Activated CD8-positive, alpha-beta T cell treated with anti-CD3 and anti-CD28 coated beads, Interleukin-2, amount 10 ng/mL, durations not matched to agents 7 days and 5 days (primary cell): Measurements from ENCODE around the gene REEP2. TPM values are rescaled to one million over a fixed set of nuclear protein-coding genes. Genes with fewer than 3 reads are reported as not detected.

ENCODE experiments used
- ATAC-seq: fragments of 150-1000 bp; cut with Tn5 transposase; one replicate; pipeline ENCODE4 v1.10.0; 2021; ENCODE audit warnings: moderate library complexity
- CTCF ChIA-PET: fragments of 350-600 bp; sonication (Branson Sonifier 250); formaldehyde crosslinking; loops from one replicate; lab custom pipeline; 2021; ENCODE audit warnings: antibody characterized with exemption; lab: Charles Lee
- POLR2A ChIA-PET: fragments of 350-600 bp; sonication (Branson Sonifier 250); formaldehyde crosslinking; loops from one replicate; lab custom pipeline; 2021; ENCODE audit warnings: antibody characterized with exemption; lab: Charles Lee
- DNase-seq: peaks from one replicate; pipeline ENCODE4 v3.0.0-alpha.2; 2020
- H3K27ac Mint-ChIP-seq: one replicate; pipeline ENCODE4 v1.8.0; 2021; ENCODE audit warnings: mild to moderate bottlenecking, mixed read lengths
- H3K27me3 Mint-ChIP-seq: one replicate; pipeline ENCODE4 v1.8.0; 2021; ENCODE audit warnings: low read depth, mixed read lengths
- H3K36me3 Mint-ChIP-seq: one replicate; pipeline ENCODE4 v1.8.0; 2021; ENCODE audit warnings: low read depth, mixed read lengths
- H3K4me1 Mint-ChIP-seq: one replicate; pipeline ENCODE4 v1.8.0; 2021; ENCODE audit warnings: low read depth, mixed read lengths
- H3K4me3 Mint-ChIP-seq: one replicate; pipeline ENCODE4 v1.8.0; 2021; ENCODE audit warnings: mild to moderate bottlenecking, mixed read lengths
- H3K9me3 Mint-ChIP-seq: one replicate; pipeline ENCODE4 v1.8.0; 2022; ENCODE audit warnings: mixed read lengths; ENCODE audit not compliant: insufficient read depth
- total RNA-seq, 2 experiments: library from RNA; stranded (reverse); gene quantifications; one replicate each; pipeline ENCODE4 v1.2.3, GENCODE V29; 2021

The REEP2 gene
- total RNA-seq, 2 experiments from 2014 or later: 0.68 to 1.1 TPM

DNA sequence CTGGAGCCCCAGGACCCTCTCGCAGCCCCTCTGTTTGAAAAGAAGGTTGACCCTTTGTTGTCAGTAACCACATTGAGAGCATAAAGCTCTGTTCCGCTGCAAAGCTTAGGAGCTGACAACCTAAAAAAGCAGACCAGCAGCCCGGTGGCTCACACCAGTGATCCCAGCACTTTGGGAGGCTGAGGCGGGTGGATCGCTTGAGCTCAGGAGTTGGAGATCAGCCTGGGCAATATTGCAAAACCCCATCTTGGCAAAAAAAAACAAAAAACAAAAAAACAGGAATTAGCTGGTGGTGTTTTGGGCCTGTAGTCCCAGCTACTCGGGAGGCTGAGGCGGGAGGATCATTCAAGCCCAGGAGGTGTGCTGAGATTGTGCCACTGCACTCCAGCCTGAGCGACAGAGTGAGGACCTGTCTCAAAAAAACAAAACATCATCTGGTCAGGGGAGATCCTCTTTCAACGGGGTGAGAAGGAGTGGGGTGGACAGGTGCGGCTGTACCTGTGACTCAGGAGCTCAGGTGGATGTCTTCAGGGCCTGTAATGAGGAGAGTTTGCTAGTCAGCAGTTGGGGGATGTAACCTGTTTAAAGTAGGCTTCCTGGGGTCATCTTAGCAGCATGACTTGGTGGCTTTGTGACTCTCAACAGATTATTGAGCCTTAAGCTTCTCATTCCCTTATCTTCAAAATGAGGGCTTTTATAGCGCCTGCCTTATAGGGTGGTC is 694 bp upstream of the REEP2 start:
- Mint-ChIP-seq H3K36me3 (peaks cover 26% of the 10 kb centered on the region), H3K27ac (peak overlapping the region; percentile 6), H3K4me3 (peak overlapping the region; percentile 71), H3K27me3 (peaks cover 5% of the 10 kb centered on the region), H3K4me1 (peaks cover 12% of the 10 kb centered on the region), H3K9me3 (no peaks in the 10 kb centered on the region)
- POLR2A ChIA-PET: interaction anchor here (0.6 to 1.3 kb wide), 3 partner anchors 27 to 156 kb away, joined by 3 read pairs; partner anchors contain the start of gene EGR1
- CTCF ChIA-PET: interaction anchor here (0.6 to 2.3 kb wide), 5 partner anchors 9 to 219 kb away, joined by 3 to 21 read pairs (median 6); partner anchors contain the start of gene KDM3B
- no peak for DNase-seq
- ATAC-seq: no peak

GRCh38 chr5:138439477-138440158 is 761 bp downstream of the REEP2 start:
- peaks cover 12% of the 10 kb centered on the region for H3K4me1 Mint-ChIP-seq
- H3K9me3 Mint-ChIP-seq: no peaks in the 10 kb centered on the region
- H3K36me3 Mint-ChIP-seq: peaks cover 24% of the 10 kb centered on the region
- ChIA-PET POLR2A (no interaction called here), CTCF (interaction anchor here (0.8 to 2.3 kb wide), 2 partner anchors 10 to 25 kb away, joined by 3 to 21 read pairs; partner anchors contain the start of gene EGR1)
- peaks cover 5% of the 10 kb centered on the region for H3K27me3 Mint-ChIP-seq
- H3K27ac Mint-ChIP-seq: no peak overlapping the region
- ATAC-seq (no peak), DNase-seq (no peak)
- H3K4me3 Mint-ChIP-seq: peak overlapping the region; percentile 67

DNA sequence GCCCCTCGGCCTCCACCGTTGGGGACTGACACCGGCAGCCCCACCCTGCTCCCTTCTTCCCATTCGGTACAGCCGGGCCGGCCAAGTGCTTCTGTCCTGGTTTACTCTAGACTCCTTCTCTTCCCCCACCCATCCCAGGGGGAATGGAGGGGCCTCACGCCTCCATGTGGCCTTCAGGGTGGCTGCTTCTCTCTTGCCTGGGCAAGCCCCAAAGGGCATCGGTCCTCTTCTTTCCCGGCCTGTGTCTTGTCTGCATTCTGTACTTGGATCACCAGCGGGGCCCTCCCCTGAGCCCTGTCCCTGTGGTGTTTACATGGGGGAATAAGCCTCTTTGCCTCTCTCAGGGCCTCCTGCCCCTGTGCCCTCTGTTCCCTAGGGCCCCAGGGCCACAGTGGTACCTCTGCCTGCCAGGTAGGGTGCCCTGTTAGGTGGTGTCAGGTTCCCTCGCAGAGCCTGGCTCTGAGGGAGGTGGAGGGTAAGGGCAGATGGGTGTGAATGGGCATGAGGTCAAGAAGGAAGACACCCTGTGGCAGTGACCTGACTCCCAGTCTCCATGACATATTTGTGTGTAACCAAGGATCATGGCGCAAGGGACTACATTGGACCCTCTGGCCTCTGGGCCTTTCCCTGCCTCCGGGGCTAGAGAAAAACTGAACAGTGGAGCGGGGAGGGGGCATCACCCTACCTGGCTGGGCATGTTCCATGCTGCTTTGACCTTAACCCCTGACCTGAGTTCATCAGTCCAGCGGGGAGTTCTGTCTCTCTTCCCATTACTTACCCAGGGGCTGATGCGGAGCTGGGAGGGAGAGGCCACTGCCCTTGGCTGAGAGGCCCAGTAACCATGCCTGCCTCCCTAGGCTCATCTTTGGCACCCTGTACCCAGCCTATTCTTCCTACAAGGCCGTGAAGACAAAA is 1.6 kb downstream of the REEP2 start:
- peaks cover 18% of the 10 kb centered on the region for H3K36me3 Mint-ChIP-seq
- POLR2A ChIA-PET: no interaction called here

GRCh38 chr5:138441221-138441620 is 2.4 kb downstream of the REEP2 start:
- H3K4me3 Mint-ChIP-seq: no peak overlapping the region
- peaks cover 12% of the 10 kb centered on the region for H3K36me3 Mint-ChIP-seq
- H3K27me3 Mint-ChIP-seq: peaks cover 5% of the 10 kb centered on the region
- H3K27ac Mint-ChIP-seq: no peak overlapping the region
- ChIA-PET CTCF (no interaction called here), POLR2A (no interaction called here)
- ATAC-seq (no peak), DNase-seq (no peak)
- H3K4me1 Mint-ChIP-seq: peaks cover 12% of the 10 kb centered on the region
- no peaks in the 10 kb centered on the region for H3K9me3 Mint-ChIP-seq

More for the DNA sequence above, 1.6 kb downstream of the REEP2 start:
- DNase-seq: no peak
- no peaks in the 10 kb centered on the region for H3K9me3 Mint-ChIP-seq
- peaks cover 5% of the 10 kb centered on the region for H3K27me3 Mint-ChIP-seq
- CTCF ChIA-PET: no interaction called here
- H3K4me3 Mint-ChIP-seq: peak overlapping the region; percentile 31
- no peak for ATAC-seq
- no peak overlapping the region for H3K27ac Mint-ChIP-seq
- peaks cover 12% of the 10 kb centered on the region for H3K4me1 Mint-ChIP-seq

DNA sequence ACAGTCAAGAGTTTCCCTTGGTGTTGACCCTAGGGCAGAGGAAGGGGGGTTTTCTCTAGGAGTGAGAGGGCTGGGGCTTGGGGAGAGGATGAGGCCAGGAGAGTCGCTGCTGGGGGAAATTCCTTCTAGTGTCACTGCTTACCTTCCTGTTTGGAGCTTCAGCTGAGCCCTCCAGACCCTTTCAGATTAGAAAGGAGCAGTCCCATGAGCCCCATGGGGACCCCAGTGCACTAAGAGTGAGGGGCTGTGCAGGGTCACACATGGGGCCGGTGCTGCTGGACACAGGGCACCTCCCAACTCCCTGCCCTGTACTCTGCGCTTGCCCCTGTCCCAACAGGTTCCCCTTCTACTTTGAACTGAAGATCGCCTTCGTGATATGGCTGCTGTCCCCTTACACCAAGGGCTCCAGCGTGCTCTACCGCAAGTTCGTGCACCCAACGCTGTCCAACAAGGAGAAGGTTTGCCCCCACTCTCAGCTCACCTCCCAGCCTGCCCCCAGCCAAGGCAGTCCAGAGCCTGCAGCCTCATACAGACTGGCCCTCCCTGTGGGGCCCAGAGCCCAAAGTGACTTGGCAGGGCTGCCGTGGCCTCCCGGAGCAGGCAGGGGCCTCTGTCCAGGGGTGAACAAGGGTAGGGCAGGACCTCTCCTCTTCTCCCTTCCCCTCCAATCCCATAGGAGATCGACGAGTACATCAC is 5.4 kb downstream of the REEP2 start:
- Mint-ChIP-seq H3K9me3 (no peaks in the 10 kb centered on the region), H3K4me3 (no peak overlapping the region), H3K27me3 (peaks cover 3% of the 10 kb centered on the region), H3K36me3 (no peaks in the 10 kb centered on the region), H3K4me1 (peaks cover 4% of the 10 kb centered on the region), H3K27ac (no peak overlapping the region)
- CTCF ChIA-PET: no interaction called here
- no peak for DNase-seq
- no peak for ATAC-seq
- POLR2A ChIA-PET: interaction anchor here (1.1 kb wide), 1 partner anchor 21 kb away, joined by 3 read pairs; the partner anchor contains the start of gene EGR1

DNA sequence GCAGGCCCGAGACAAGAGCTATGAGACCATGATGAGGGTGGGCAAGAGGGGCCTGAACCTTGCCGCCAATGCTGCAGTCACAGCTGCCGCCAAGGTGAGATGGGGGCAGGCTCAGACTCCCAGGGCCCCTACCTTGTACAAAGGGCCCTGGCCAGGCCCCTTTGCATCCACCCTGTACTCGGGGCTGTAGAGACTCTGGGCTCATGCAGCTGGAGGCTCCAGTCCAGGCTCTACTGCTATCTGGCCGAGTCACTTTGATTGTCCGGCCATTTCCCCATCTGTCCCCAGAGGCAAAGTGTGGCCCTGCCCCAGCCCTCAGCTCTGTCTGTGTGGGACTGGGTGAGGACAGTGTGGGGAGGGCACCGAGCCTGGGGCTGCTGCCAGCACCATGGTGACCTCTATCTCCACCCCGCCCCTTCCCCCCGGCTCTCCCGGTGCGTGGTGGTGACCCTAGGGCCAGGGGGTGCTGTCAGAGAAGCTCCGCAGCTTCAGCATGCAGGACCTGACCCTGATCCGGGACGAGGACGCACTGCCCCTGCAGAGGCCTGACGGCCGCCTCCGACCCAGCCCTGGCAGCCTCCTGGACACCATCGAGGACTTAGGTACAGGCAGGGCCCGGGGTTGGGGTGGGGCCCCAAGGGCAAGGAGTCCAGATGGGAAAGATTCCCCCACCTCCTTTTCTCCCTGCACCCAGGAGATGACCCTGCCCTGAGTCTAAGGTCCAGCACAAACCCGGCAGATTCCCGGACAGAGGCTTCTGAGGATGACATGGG is 6.1 kb downstream of the REEP2 start:
- DNase-seq: no peak
- H3K27ac Mint-ChIP-seq: no peak overlapping the region
- ChIA-PET CTCF (no interaction called here), POLR2A (interaction anchor here (0.9 to 1.1 kb wide), 2 partner anchors 14 to 20 kb away, joined by 3 read pairs; partner anchors contain the start of gene EGR1)
- H3K27me3 Mint-ChIP-seq: peaks cover 3% of the 10 kb centered on the region
- ATAC-seq: no peak
- H3K9me3 Mint-ChIP-seq: no peaks in the 10 kb centered on the region
- H3K4me3 Mint-ChIP-seq: no peak overlapping the region
- peaks cover 2% of the 10 kb centered on the region for H3K4me1 Mint-ChIP-seq
- no peaks in the 10 kb centered on the region for H3K36me3 Mint-ChIP-seq

DNA sequence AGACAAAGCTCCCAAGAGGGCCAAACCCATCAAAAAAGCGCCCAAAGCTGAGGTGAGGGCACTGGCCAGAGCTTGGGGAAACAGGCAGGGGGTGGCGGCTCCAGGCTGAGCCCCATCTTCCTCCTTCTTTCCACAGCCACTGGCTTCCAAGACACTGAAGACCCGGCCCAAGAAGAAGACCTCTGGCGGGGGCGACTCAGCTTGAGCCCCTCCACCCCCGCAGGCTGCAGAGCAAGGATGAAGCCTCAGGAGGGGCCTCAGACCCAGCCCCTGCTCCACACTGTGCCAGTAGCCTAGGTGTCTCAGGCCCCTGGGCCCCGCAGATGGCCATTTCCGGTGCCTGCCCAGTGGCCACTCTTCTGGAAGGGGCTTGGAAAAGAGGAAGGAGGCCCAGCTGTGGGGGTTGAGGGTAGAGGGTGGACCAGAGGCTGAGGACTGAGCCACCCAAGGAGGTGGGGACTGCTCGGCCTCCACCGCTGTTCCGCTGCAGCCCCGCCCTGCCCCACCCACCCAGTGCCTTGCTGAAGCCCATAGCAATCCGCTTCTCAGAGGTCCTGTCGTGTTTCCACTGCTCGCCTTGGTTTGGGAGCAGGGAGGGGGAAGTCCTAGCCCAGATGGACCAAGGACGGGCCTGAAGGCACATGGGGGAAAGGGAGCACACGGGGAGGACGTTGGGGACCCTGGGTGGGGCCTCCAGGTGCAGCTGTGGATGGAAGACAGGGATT is 6.9 kb downstream of the REEP2 start:
- no peak for ATAC-seq
- CTCF ChIA-PET: no interaction called here
- no peaks in the 10 kb centered on the region for H3K9me3 Mint-ChIP-seq

DNA sequence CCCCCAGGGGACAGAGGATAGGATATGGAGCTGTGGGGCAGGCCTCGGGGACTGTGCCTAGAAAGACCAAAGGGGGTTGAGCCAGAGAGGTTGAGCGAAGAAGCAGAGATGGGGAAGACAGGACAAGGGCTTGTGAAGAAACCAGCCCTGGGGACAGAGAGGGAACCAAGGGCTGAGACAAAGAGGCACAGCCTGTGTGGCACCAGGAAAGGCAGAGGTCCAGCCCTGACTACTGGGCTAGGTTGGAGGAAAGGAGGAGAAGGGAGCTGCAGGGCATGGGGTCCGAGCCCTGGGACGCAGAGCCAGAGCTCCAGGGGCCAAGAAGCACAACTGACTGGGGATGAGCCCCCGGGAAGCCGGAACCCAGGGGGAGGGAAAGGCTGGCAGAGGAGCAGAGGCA is 9.2 kb downstream of the REEP2 start:
- Mint-ChIP-seq H3K4me3 (no peak overlapping the region), H3K9me3 (no peaks in the 10 kb centered on the region), H3K27ac (no peak overlapping the region), H3K36me3 (no peaks in the 10 kb centered on the region), H3K4me1 (peaks cover 5% of the 10 kb centered on the region), H3K27me3 (peaks cover 2% of the 10 kb centered on the region)
- ChIA-PET POLR2A (interaction anchor here (1.2 to 6.3 kb wide), 2 partner anchors 17 to 95 kb away, joined by 3 to 32 read pairs; partner anchors contain the start of genes EGR1 and ETF1), CTCF (interaction anchor here (1.0 to 5.4 kb wide), 11 partner anchors 9 to 100 kb away, joined by 3 to 65 read pairs (median 7); partner anchors contain the start of genes EGR1 and REEP2)
- no peak for DNase-seq
- no peak for ATAC-seq

More for the DNA sequence above, 6.9 kb downstream of the REEP2 start:
- H3K4me3 Mint-ChIP-seq: no peak overlapping the region
- H3K4me1 Mint-ChIP-seq: peaks cover 5% of the 10 kb centered on the region
- no peak overlapping the region for H3K27ac Mint-ChIP-seq
- POLR2A ChIA-PET: interaction anchor here (0.9 kb wide), 1 partner anchor 14 kb away, joined by 3 read pairs; no protein-coding TSS in a partner anchor
- no peaks in the 10 kb centered on the region for H3K36me3 Mint-ChIP-seq
- H3K27me3 Mint-ChIP-seq: no peaks in the 10 kb centered on the region
- no peak for DNase-seq

DNA sequence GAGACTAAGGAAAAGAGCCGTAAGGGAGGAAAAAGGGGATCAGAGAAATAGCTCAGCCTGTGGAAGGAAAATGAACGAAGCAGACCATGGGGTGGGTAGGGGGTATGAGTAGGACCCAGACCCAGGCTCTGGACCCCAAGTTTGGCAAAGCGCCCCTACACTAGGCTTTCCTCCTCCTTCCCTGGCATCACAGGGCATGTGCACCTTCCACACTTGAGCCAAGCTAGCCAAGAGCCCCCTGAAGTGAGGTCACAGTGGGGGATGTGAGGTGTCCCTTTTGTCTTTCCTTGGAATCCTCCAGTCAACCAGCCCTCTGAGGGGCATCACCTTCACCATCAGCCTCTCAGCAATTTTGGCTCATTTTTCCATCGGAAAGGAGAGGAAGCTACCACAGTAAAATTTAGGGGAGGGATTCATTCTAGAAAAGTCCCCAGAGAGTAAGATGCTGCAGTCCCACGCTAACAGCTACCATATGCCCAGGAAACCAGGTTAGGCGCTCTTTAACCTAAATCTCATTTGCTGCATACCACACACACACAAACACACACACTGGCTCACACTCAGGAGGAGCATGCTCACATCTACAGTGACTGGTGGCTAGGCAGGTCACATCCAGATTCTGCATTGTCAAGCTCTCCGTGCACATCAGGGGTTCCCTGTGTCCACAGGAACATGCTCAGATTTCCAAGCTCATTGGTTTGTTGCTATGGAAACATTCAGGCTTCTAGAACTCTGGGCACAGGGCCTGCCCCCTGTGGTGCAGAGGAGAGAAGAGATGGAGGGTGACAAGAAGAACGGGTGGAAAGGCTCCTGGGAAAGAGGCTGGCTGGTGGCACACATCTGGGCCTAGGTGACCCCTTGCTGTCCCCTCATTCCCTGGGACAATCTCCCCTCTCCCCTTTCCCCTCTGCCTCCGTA is 9.9 kb downstream of the REEP2 start:
- POLR2A ChIA-PET: interaction anchor here (1.2 to 6.3 kb wide), 2 partner anchors 16 to 94 kb away, joined by 3 to 32 read pairs; partner anchors contain the start of genes EGR1 and ETF1
- H3K27me3 Mint-ChIP-seq: peaks cover 2% of the 10 kb centered on the region
- CTCF ChIA-PET: interaction anchor here (0.6 to 5.4 kb wide), 25 partner anchors 9 to 281 kb away, joined by 3 to 65 read pairs (median 5); partner anchors contain the start of genes EGR1, KDM3B and REEP2
- no peak overlapping the region for H3K27ac Mint-ChIP-seq
- H3K36me3 Mint-ChIP-seq: no peaks in the 10 kb centered on the region
- peaks cover 5% of the 10 kb centered on the region for H3K4me1 Mint-ChIP-seq
- no peaks in the 10 kb centered on the region for H3K9me3 Mint-ChIP-seq
- ATAC-seq (no peak), DNase-seq (no peak)
- H3K4me3 Mint-ChIP-seq: no peak overlapping the region
